ENCODE measurements around the gene GDAP2.

DNA sequence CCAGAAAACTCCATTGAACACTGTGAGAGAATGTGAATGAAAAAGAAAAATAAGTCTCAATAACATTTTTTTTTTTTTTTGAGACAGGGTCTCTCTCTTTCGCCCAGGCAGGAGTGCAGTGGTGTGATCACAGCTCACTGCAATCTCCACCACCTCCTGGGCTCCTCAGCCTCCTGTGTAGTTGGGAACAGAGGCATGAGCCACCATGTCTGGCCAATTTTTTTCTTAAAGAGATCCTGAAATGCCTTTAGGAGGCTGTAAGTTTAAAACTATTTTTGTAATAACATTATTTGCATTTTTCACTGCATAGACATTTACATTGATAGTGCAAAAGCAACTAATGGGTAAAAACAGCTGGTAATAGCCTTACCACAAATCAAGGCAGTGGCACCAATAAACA, 35.3 kb downstream of the GDAP2 start:
- TF ChIP-seq POLR2AphosphoS5 (IDR thresholded peaks at IDR 0.05), result no peak
- TF ChIP-seq POLR2A (IDR thresholded peaks at IDR 0.05), result no peak
- TF ChIP-seq, protein P1, sequence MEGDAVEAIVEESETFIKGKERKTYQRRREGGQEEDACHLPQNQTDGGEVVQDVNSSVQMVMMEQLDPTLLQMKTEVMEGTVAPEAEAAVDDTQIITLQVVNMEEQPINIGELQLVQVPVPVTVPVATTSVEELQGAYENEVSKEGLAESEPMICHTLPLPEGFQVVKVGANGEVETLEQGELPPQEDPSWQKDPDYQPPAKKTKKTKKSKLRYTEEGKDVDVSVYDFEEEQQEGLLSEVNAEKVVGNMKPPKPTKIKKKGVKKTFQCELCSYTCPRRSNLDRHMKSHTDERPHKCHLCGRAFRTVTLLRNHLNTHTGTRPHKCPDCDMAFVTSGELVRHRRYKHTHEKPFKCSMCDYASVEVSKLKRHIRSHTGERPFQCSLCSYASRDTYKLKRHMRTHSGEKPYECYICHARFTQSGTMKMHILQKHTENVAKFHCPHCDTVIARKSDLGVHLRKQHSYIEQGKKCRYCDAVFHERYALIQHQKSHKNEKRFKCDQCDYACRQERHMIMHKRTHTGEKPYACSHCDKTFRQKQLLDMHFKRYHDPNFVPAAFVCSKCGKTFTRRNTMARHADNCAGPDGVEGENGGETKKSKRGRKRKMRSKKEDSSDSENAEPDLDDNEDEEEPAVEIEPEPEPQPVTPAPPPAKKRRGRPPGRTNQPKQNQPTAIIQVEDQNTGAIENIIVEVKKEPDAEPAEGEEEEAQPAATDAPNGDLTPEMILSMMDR (IDR thresholded peaks at IDR 0.05), result no peak
- no peak for TF ChIP-seq EP300 (IDR thresholded peaks at IDR 0.05)

All from suprapubic skin (tissue), 4 donors.